ENCODE measurements around the gene MAP4K2. TPM values are rescaled to one million over a fixed set of nuclear protein-coding genes. Genes with fewer than 3 reads are reported as not detected.

Gene MAP4K2
- total and polyA plus RNA-seq, 2 experiments from 2014 or later: 9.9 to 42.6 TPM

- Histone ChIP-seq H3K27ac (ENCODE audit: low read depth) (no peak overlapping the region), H3K79me2 (replicated peaks; ENCODE audit: insufficient read depth) (no peaks in the 10 kb centered on the region), H3K9me2 (ENCODE audit: insufficient read depth) (no peaks in the 10 kb centered on the region), H3K4me3 (no peak overlapping the region), H3K4me2 (no peak overlapping the region), H3K4me1 (ENCODE audit: insufficient read depth) (peaks cover 9% of the 10 kb centered on the region), H3K36me3 (ENCODE audit: insufficient read depth) (no peaks in the 10 kb centered on the region), H3F3A (replicated peaks; ENCODE audit: low read depth) (peaks cover 1% of the 10 kb centered on the region), H2AFZ (no peak overlapping the region), H3K27me3 (ENCODE audit: insufficient read depth) (no peaks in the 10 kb centered on the region), H4K20me1 (replicated peaks; ENCODE audit: insufficient read depth) (no peaks in the 10 kb centered on the region)
- ATAC-seq: no peak
- H3K36me3 Mint-ChIP-seq (ENCODE audit: low read depth): 0 out of 3 replicates have a peak, but pooled peaks cover 3% of the 10 kb centered on the region
- H3K27ac Mint-ChIP-seq: no peak overlapping the region
- no peak for DNase-seq (ENCODE audit: low spot score)
- H3K27me3 Mint-ChIP-seq (ENCODE audit: insufficient read depth, low read depth, poor library complexity): peaks cover 31% of the 10 kb centered on the region
- H3K4me3 Mint-ChIP-seq: no peak overlapping the region
- H3K9me3 Mint-ChIP-seq: no peaks in the 10 kb centered on the region; the same call in 1 of the 3 replicates
- TF ChIP-seq ZNF462 (CRISPR knock-in tag; IDR thresholded peaks at IDR 0.05) (no peak), JUNB (IDR thresholded peaks at IDR 0.05; ENCODE audit: unreplicated experiment) (no peak), EZH2phosphoT487 (IDR thresholded peaks at IDR 0.05; ENCODE audit: unreplicated experiment) (no peak), ZNF114 (CRISPR knock-in tag; IDR thresholded peaks at IDR 0.05) (no peak), ETS1 (IDR thresholded peaks at IDR 0.05) (no peak), REST (IDR thresholded peaks at IDR 0.05; ENCODE audit: unreplicated experiment) (no peak), CREB1 (CRISPR knock-in tag; IDR thresholded peaks at IDR 0.05; ENCODE audit: low read depth) (no peak), POLR2AphosphoS5 (IDR thresholded peaks at IDR 0.05; ENCODE audit: low read depth) (no peak), NANOG (IDR thresholded peaks at IDR 0.05; ENCODE audit: borderline replicate concordance) (no peak), CTCF (conservative IDR thresholded peaks at IDR 0.05; ENCODE audit: low read depth in 2 of 2) (no peak), STAT1 (IDR thresholded peaks at IDR 0.05; ENCODE audit: unreplicated experiment) (no peak), EZH2 (IDR thresholded peaks at IDR 0.05; ENCODE audit: low read depth, unreplicated experiment) (no peak), ZNF331 (CRISPR knock-in tag; IDR thresholded peaks at IDR 0.05; ENCODE audit: low read depth) (no peak)
- H3K4me1 Mint-ChIP-seq: peaks cover 32% of the 10 kb centered on the region
Measured at GRCh38 chr11:64754919-64755662, 47.9 kb downstream of the MAP4K2 start.
